NCI-H2196 (cell line): ENCODE results near the gene SLC66A2.

Source experiments
- DNase-seq: peaks from one replicate; lab custom pipeline; 2025; ENCODE audit not compliant: unreplicated experiment; lab: John Stamatoyannopoulos, UW

SLC66A2 gene

GRCh38 chr18:79852561-79853302 lies 98.7 kb downstream of the SLC66A2 start:
- DNase-seq: no peak
